Measurements from ENCODE around the gene AFMID.

DNA sequence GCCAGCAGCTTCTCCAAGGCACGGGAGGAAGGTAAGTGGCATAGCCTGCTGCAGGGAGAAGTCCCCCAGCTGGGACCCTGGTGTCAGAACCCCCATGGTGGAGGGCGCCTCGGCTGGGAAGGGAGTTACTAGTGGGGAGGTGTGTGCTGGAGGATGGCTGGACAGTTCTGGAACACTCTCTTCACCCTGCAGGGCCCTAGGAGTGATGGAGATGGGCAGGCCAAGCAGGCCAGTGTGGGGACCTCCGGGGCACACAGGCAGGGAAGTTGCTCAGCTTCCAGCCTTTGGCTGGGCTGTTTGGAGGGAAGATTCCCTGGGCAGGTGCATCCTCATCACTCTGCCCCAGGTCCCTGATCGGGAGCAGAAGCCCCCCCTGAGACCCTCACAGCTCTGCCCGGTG, 40.3 kb upstream of the AFMID start:
- no peak for TF ChIP-seq EZH2 (IDR thresholded peaks at IDR 0.05; ENCODE audit: borderline replicate concordance, low read depth, low read length, severe bottlenecking)
- TF ChIP-seq, protein P1, sequence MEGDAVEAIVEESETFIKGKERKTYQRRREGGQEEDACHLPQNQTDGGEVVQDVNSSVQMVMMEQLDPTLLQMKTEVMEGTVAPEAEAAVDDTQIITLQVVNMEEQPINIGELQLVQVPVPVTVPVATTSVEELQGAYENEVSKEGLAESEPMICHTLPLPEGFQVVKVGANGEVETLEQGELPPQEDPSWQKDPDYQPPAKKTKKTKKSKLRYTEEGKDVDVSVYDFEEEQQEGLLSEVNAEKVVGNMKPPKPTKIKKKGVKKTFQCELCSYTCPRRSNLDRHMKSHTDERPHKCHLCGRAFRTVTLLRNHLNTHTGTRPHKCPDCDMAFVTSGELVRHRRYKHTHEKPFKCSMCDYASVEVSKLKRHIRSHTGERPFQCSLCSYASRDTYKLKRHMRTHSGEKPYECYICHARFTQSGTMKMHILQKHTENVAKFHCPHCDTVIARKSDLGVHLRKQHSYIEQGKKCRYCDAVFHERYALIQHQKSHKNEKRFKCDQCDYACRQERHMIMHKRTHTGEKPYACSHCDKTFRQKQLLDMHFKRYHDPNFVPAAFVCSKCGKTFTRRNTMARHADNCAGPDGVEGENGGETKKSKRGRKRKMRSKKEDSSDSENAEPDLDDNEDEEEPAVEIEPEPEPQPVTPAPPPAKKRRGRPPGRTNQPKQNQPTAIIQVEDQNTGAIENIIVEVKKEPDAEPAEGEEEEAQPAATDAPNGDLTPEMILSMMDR (IDR thresholded peaks at IDR 0.05; ENCODE audit: borderline replicate concordance, extremely low read depth, low read length, poor library complexity, severe bottlenecking) = no peak
